Fibroblast of skin of scalp (primary cell): ENCODE measurements around the gene HERPUD2. TPM values are rescaled to one million over a fixed set of nuclear protein-coding genes. Genes with fewer than 3 reads are reported as not detected.

Source experiments
- DNase-seq: peaks from one replicate; pipeline ENCODE4 v3.0.0-alpha.2; 2013
- polyA plus RNA-seq, 2 experiments: library from polyadenylated mRNA; unstranded; fragments of 120-200 nt; gene quantifications; one replicate each; pipeline ENCODE4 v1.2.1, GENCODE V29; 2013; ENCODE audit not compliant: insufficient read length in 2 of 2

HERPUD2 gene
- 21.4 TPM for polyA plus RNA-seq (2013, experiment 1 of 2; ENCODE audit: insufficient read length)
- 21.7 TPM for polyA plus RNA-seq (2013, experiment 2 of 2; ENCODE audit: insufficient read length)

- peak; percentile 88 for DNase-seq
Measured at GRCh38 chr7:35694784-35695472, at the start of gene HERPUD2. TSS of gene HERPUD2 (minus strand) at chr7:35695135. CDS start at chr7:35694330, 805 bp downstream.

GRCh38 chr7:35738889-35739288, 44.0 kb upstream of the HERPUD2 start:
- DNase-seq, result no peak

GRCh38 chr7:35736725-35737124, 41.8 kb upstream of the HERPUD2 start:
- no peak for DNase-seq

- DNase-seq, result no peak
Measured at GRCh38 chr7:35735396-35735795, 40.5 kb upstream of the HERPUD2 start.

GRCh38 chr7:35734001-35734483, 39.1 kb upstream of the HERPUD2 start:
- DNase-seq, result no peak

GRCh38 chr7:35731349-35731748, 36.4 kb upstream of the HERPUD2 start:
- DNase-seq, result no peak

- no peak for DNase-seq
Measured at GRCh38 chr7:35729061-35729783, 34.3 kb upstream of the HERPUD2 start.

GRCh38 chr7:35728412-35729060, 33.6 kb upstream of the HERPUD2 start:
- DNase-seq, result no peak

GRCh38 chr7:35727571-35727970, 32.6 kb upstream of the HERPUD2 start:
- DNase-seq, result peak; percentile 51

- no peak for DNase-seq
Measured at GRCh38 chr7:35726654-35727053, 31.7 kb upstream of the HERPUD2 start.

GRCh38 chr7:35725280-35725680, 30.3 kb upstream of the HERPUD2 start:
- no peak for DNase-seq

- DNase-seq, result peak; percentile 29
Measured at GRCh38 chr7:35723011-35723410, 28.1 kb upstream of the HERPUD2 start.

GRCh38 chr7:35722054-35722849, 27.3 kb upstream of the HERPUD2 start:
- DNase-seq, result no peak

GRCh38 chr7:35721288-35721687, 26.4 kb upstream of the HERPUD2 start:
- no peak for DNase-seq

- no peak for DNase-seq
Measured at GRCh38 chr7:35720849-35721248, 25.9 kb upstream of the HERPUD2 start.

- DNase-seq, result no peak
Measured at GRCh38 chr7:35720032-35720431, 25.1 kb upstream of the HERPUD2 start.

GRCh38 chr7:35718047-35718446, 23.1 kb upstream of the HERPUD2 start:
- DNase-seq, result no peak

- no peak for DNase-seq
Measured at GRCh38 chr7:35717516-35717915, 22.6 kb upstream of the HERPUD2 start.

- DNase-seq, result no peak
Measured at GRCh38 chr7:35717013-35717412, 22.1 kb upstream of the HERPUD2 start.

GRCh38 chr7:35716038-35716803, 21.3 kb upstream of the HERPUD2 start:
- DNase-seq, result no peak

GRCh38 chr7:35714862-35715261, 19.9 kb upstream of the HERPUD2 start:
- DNase-seq, result no peak

- DNase-seq, result no peak
Measured at GRCh38 chr7:35714407-35714806, 19.5 kb upstream of the HERPUD2 start.
